Upper lobe of left lung (tissue), 4 donors: ENCODE measurements around the gene HDAC7.

Experiments
- CTCF ChIP-seq, 6 experiments: fragments of 450-650 bp in 4 of 6; fragments of 200-600 bp in 2 of 6; sonication (generic) in 2 of 6; IDR thresholded peaks; one replicate each; pipeline ENCODE4 v1.5.1; 2016 to 2019; ENCODE audit warnings: antibody characterized with exemption in 6 of 6
- EP300 ChIP-seq, 4 donors: sonication (generic); formaldehyde crosslinking; IDR thresholded peaks; one replicate each; pipeline ENCODE4 v1.5.1; 2017; ENCODE audit warnings: antibody characterized with exemption in 4 of 4, control low read depth in 2 of 4
- POLR2A ChIP-seq, 4 donors: fragments of 450-650 bp; IDR thresholded peaks; one replicate each; pipeline ENCODE4 v1.5.1; 2016 to 2017; ENCODE audit warnings: antibody characterized with exemption in 4 of 4, mild to moderate bottlenecking in 2 of 4
- POLR2AphosphoS5 ChIP-seq, 2 donors: sonication (generic); formaldehyde crosslinking; IDR thresholded peaks; one replicate each; pipeline ENCODE4 v1.5.1; 2017; ENCODE audit warnings: antibody characterized with exemption in 2 of 2

GRCh38 chr12:47862167-47862750, 42.6 kb upstream of the HDAC7 start:
- no peak for TF ChIP-seq CTCF (IDR thresholded peaks at IDR 0.05)
- no peak for TF ChIP-seq EP300 (IDR thresholded peaks at IDR 0.05)
- no peak for TF ChIP-seq POLR2A (IDR thresholded peaks at IDR 0.05)
- TF ChIP-seq POLR2AphosphoS5 (IDR thresholded peaks at IDR 0.05), result no peak
